Measurements from ENCODE around the gene NDUFA3. TPM values are rescaled to one million over a fixed set of nuclear protein-coding genes. Genes with fewer than 3 reads are reported as not detected.

Gene NDUFA3
- total and polyA plus RNA-seq, 10 of the 15 experiments (the other 5 are each of a cell fraction or from before 2014, with no cell fraction given): 40.0 to 335 (median 153) TPM

DNA sequence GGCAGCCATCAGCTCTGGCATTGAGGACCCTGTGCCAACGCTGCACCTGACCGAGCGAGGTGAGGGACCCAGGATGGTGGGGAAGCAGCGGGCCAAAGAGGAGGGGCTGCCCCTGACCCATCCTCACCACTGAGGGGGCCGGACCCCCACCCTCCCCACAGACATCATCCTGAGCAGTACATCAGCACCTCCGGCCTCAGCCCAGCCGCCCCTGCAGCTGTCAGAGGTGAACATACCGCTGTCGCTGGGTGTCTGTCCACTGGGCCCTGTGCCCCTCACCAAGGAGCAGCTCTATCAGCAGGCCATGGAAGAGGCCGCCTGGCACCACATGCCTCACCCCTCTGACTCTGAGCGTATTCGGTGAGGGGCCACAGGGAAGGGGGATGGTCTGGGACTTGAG is 49.6 kb downstream of the NDUFA3 start:
- Histone ChIP-seq H3K27ac (ENCODE audit: control insufficient read depth, insufficient read depth) (no peak overlapping the region), H2AFZ (ENCODE audit: control insufficient read depth, low read depth, low read length) (no peak overlapping the region), H3K27me3 (replicated peaks in 1 of 2; ENCODE audit: control insufficient read depth in 2 of 2, insufficient read depth in 2 of 2, low read length in 1 of 2) (no peaks in the 10 kb centered on the region), H3K79me2 (ENCODE audit: control insufficient read depth, insufficient read depth, low read length) (no peaks in the 10 kb centered on the region), H3K4me1 (ENCODE audit: control insufficient read depth, insufficient read depth, low read length) (no peaks in the 10 kb centered on the region), H3K4me2 (ENCODE audit: control insufficient read depth, insufficient read depth) (no peak overlapping the region), H3K4me3 (no peak overlapping the region), H3K9ac (ENCODE audit: control insufficient read depth, insufficient read depth, low read length) (no peak overlapping the region), H4K20me1 (ENCODE audit: control insufficient read depth, insufficient read depth) (no peaks in the 10 kb centered on the region), H3K36me3 (ENCODE audit: control insufficient read depth in 2 of 2, insufficient read depth in 2 of 2, low read length in 1 of 2) (peaks cover 28 to 29% of the 10 kb centered on the region in 2 experiments; a peak in 3 of 4 replicates), H3K9me3 (replicated peaks; ENCODE audit: control insufficient read depth, insufficient read depth, low read length) (no peaks in the 10 kb centered on the region)
- ATAC-seq (no peak), FAIRE-seq (no peak), DNase-seq (ENCODE audit: low read depth, low spot score) (no peak)
- in situ Hi-C loops (cut with MboI): no loop called here
- CTCF ChIA-PET: no interaction called here
- RAD21 ChIA-PET (ENCODE audit: unreplicated experiment): no interaction called here
- intact Hi-C loops (cut with micrococcal nuclease; ENCODE audit: unreplicated experiment): no loop called here
- no TSS peak for BruUV-seq (replicated peaks)
- WGBS (ENCODE audit: insufficient coverage, insufficient replicate concordance, low lambda C conversion rate, missing lambda C conversion rate): 92% methylated on average over 12 of the region's 12 CpGs
- POLR2A ChIA-PET: no interaction called here
- SMC1A ChIA-PET (ENCODE audit: uncharacterized antibody, unreplicated experiment): no interaction called here
- TF ChIP-seq POLR2A (IDR thresholded peaks at IDR 0.05; ENCODE audit: low read depth, low read length): peak; percentile 30; the same call in 1 of the 2 replicates
- TF ChIP-seq POU2F2 (IDR thresholded peaks at IDR 0.05; ENCODE audit: borderline replicate concordance, low read depth, low read length): no peak

DNA sequence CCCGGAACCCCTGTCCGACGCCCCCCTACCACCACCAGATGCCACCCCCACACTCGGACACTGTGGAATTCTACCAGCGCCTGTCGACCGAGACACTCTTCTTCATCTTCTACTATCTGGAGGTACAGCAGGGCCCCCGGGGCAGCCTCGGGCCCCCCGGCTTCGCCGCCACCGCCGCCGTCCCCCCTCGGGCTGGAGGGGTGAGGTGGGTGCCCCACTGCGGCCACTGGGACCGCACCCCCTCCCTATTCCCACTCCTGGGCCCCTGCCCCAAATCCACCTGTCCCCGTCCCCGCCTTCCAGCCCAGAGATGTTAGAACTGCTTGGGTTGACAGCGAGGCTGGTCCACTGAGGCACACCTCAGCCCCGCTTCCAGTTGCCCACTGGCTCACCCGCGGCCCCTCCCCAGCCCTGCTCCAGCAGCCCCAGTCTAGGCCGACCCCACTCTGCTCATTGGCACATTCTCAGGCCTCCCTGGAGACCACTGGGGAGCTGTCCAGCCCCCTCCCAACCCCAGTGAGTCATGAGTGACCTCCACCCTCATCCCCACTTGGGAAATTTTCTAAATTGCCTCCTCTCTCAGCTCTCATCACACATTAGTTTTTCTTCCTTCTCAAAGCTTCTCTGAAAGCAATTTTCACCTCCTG is 50.3 kb downstream of the NDUFA3 start:
- SMC1A ChIA-PET (ENCODE audit: uncharacterized antibody, unreplicated experiment): no interaction called here
- CTCF ChIA-PET: no interaction called here
- no peak overlapping the region for H2AFZ ChIP-seq (ENCODE audit: control insufficient read depth, low read depth, low read length)
- no peak overlapping the region for H3K4me2 ChIP-seq (ENCODE audit: control insufficient read depth, insufficient read depth)
- ATAC-seq (no peak; the same call in 2 of the 3 replicates), FAIRE-seq (no peak), DNase-seq (ENCODE audit: low read depth, low spot score) (no peak)
- TF ChIP-seq IRF4 (IDR thresholded peaks at IDR 0.05; ENCODE audit: low read depth, low read length): no peak
- 0 out of 2 replicates have a peak, but pooled peaks have one; percentile 25 for TF ChIP-seq POLR2A (IDR thresholded peaks at IDR 0.05; ENCODE audit: low read depth, low read length)
- no peak for TF ChIP-seq MYC (IDR thresholded peaks at IDR 0.05; ENCODE audit: insufficient read depth, insufficient read length, insufficient replicate concordance, low read length, severe bottlenecking)
- no peak for TF ChIP-seq RBBP5 (conservative IDR thresholded peaks at IDR 0.05)
- no peak for TF ChIP-seq ZNF622 (IDR thresholded peaks at IDR 0.05)
- TF ChIP-seq SREBF1 (IDR thresholded peaks at IDR 0.05; ENCODE audit: low read length): no peak
- TF ChIP-seq, protein P1, sequence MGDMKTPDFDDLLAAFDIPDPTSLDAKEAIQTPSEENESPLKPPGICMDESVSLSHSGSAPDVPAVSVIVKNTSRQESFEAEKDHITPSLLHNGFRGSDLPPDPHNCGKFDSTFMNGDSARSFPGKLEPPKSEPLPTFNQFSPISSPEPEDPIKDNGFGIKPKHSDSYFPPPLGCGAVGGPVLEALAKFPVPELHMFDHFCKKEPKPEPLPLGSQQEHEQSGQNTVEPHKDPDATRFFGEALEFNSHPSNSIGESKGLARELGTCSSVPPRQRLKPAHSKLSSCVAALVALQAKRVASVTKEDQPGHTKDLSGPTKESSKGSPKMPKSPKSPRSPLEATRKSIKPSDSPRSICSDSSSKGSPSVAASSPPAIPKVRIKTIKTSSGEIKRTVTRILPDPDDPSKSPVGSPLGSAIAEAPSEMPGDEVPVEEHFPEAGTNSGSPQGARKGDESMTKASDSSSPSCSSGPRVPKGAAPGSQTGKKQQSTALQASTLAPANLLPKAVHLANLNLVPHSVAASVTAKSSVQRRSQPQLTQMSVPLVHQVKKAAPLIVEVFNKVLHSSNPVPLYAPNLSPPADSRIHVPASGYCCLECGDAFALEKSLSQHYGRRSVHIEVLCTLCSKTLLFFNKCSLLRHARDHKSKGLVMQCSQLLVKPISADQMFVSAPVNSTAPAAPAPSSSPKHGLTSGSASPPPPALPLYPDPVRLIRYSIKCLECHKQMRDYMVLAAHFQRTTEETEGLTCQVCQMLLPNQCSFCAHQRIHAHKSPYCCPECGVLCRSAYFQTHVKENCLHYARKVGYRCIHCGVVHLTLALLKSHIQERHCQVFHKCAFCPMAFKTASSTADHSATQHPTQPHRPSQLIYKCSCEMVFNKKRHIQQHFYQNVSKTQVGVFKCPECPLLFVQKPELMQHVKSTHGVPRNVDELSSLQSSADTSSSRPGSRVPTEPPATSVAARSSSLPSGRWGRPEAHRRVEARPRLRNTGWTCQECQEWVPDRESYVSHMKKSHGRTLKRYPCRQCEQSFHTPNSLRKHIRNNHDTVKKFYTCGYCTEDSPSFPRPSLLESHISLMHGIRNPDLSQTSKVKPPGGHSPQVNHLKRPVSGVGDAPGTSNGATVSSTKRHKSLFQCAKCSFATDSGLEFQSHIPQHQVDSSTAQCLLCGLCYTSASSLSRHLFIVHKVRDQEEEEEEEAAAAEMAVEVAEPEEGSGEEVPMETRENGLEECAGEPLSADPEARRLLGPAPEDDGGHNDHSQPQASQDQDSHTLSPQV (IDR thresholded peaks at IDR 0.05): no peak
- BruUV-seq (replicated peaks): no TSS peak
- no peaks in the 10 kb centered on the region for H3K79me2 ChIP-seq (ENCODE audit: control insufficient read depth, insufficient read depth, low read length)
- no peaks in the 10 kb centered on the region for H3K27me3 ChIP-seq (replicated peaks in 1 of 2; ENCODE audit: control insufficient read depth in 2 of 2, insufficient read depth in 2 of 2, low read length in 1 of 2)
- intact Hi-C loops (cut with micrococcal nuclease; ENCODE audit: unreplicated experiment): no loop called here
- H3K36me3 ChIP-seq (ENCODE audit: control insufficient read depth in 2 of 2, insufficient read depth in 2 of 2, low read length in 1 of 2): peaks cover 27 to 29% of the 10 kb centered on the region in 2 experiments; a peak in 3 of 4 replicates
- no peaks in the 10 kb centered on the region for H4K20me1 ChIP-seq (ENCODE audit: control insufficient read depth, insufficient read depth)
- RAD21 ChIA-PET (ENCODE audit: unreplicated experiment): no interaction called here
- H3K9me3 ChIP-seq (replicated peaks; ENCODE audit: control insufficient read depth, insufficient read depth, low read length): no peaks in the 10 kb centered on the region
- WGBS (ENCODE audit: insufficient coverage, insufficient replicate concordance, low lambda C conversion rate, missing lambda C conversion rate): 93% methylated on average over 12 of the region's 25 CpGs
- in situ Hi-C loops (cut with MboI): no loop called here
- no peaks in the 10 kb centered on the region for H3K4me1 ChIP-seq (ENCODE audit: control insufficient read depth, insufficient read depth, low read length)
- H3K27ac ChIP-seq (ENCODE audit: control insufficient read depth, insufficient read depth): no peak overlapping the region
- H3K4me3 ChIP-seq: no peak overlapping the region
- POLR2A ChIA-PET: no interaction called here
- no peak overlapping the region for H3K9ac ChIP-seq (ENCODE audit: control insufficient read depth, insufficient read depth, low read length)
